ENCODE data around the gene CAMK4. TPM values are rescaled to one million over a fixed set of nuclear protein-coding genes. Genes with fewer than 3 reads are reported as not detected.
"Not testable (repeated sequence)": the region's sequence is repeated elsewhere in the genome, so short reads cannot be mapped to it uniquely, and the experiment has no call there.

Gene CAMK4
- total and polyA plus RNA-seq, 8 donors, result 1.0 to 18.3 (median 14.8) TPM

DNA sequence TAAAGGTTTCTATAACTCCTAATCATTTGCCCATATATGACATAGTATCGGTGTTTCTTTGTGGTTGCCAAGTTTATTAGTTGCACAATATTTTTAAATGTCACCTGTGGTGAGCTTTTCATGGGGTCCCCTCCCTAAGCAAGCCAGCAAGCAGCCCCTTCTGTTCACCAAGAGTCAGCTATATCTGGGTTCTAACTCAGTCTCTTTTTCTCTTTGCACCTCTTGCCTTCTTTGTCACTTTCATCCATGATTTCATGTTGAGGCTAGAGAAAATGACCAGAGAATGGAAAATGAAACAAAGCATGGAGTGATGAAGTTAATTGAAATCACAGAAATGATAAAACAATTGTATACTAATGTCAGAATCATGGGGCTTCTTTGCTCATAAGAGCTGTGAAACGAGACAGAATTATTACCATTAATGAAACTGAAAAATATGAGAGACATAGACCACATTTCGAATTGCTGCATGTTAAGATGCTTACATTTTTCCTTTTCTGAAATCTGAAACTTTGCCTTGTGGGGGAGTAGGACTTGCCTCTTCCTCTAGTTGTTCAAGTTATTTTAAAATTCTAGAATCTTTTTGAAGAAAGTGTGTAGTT, 75.7 kb downstream of the CAMK4 start:
- no peaks in the 10 kb centered on the region for H3K4me1 ChIP-seq
- H3K9me3 ChIP-seq, result peaks cover 0 to 4% of the 10 kb centered on the region in 2 donors
- TF ChIP-seq, protein P1, sequence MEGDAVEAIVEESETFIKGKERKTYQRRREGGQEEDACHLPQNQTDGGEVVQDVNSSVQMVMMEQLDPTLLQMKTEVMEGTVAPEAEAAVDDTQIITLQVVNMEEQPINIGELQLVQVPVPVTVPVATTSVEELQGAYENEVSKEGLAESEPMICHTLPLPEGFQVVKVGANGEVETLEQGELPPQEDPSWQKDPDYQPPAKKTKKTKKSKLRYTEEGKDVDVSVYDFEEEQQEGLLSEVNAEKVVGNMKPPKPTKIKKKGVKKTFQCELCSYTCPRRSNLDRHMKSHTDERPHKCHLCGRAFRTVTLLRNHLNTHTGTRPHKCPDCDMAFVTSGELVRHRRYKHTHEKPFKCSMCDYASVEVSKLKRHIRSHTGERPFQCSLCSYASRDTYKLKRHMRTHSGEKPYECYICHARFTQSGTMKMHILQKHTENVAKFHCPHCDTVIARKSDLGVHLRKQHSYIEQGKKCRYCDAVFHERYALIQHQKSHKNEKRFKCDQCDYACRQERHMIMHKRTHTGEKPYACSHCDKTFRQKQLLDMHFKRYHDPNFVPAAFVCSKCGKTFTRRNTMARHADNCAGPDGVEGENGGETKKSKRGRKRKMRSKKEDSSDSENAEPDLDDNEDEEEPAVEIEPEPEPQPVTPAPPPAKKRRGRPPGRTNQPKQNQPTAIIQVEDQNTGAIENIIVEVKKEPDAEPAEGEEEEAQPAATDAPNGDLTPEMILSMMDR (IDR thresholded peaks at IDR 0.05), result no peak
- intact Hi-C loops (cut with DNase I), result no loop called here
- H3K36me3 ChIP-seq, result no peaks in the 10 kb centered on the region
- no peak for DNase-seq
- no peak overlapping the region for H3K27ac ChIP-seq
- no peak overlapping the region for H3K4me3 ChIP-seq
- H3K27me3 ChIP-seq, result no peaks in the 10 kb centered on the region
- ATAC-seq, result no peak

DNA sequence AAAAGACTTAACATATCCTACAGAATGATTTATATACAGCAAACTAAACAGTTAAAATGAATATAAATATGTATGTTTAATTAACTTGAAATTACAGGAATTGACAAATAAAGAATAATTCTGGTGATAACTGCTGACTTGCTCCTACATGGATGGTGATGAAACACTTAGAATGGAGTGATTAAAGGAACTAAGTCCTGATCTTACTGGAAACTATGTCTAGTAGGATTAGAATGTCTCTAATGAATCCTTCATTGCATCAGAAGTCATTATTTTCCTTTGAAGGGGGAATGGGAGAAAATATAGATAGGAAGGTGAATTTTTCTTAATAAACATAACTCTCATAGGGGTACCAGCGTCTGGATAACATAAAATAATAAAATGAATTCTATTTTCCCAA, 77.1 kb downstream of the CAMK4 start:
- DNase-seq, result no peak
- no peak overlapping the region for H3K4me3 ChIP-seq
- TF ChIP-seq, protein P1 (IDR thresholded peaks at IDR 0.05), result no peak
- ATAC-seq, result no peak
- no peak overlapping the region for H3K27ac ChIP-seq
- H3K27me3 ChIP-seq, result no peaks in the 10 kb centered on the region
- peaks cover 0 to 4% of the 10 kb centered on the region in 2 donors for H3K9me3 ChIP-seq
- intact Hi-C loops (cut with DNase I), result no loop called here
- no peaks in the 10 kb centered on the region for H3K4me1 ChIP-seq
- no peaks in the 10 kb centered on the region for H3K36me3 ChIP-seq

DNA sequence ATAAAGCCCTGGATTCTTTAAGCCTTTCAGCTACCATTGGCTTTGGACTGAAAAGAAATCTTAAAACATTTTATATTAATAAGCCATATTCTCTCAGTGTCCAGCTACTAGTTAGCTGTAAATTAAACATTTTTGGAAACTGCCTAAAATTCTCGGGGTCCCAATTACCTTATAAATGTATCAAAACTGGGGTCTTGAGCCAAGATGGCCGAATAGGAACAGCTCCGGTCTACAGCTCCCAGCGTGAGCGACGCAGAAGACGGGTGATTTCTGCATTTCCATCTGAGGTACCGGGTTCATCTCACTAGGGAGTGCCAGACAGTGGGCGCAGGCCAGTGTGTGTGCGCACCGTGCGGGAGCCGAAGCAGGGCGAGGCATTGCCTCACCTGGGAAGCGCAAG, 77.9 kb downstream of the CAMK4 start:
- intact Hi-C loops (cut with DNase I); H3K36me3 ChIP-seq; H3K9me3 ChIP-seq; H3K4me1 ChIP-seq; ATAC-seq; DNase-seq; H3K4me3 ChIP-seq; H3K27ac ChIP-seq; H3K27me3 ChIP-seq: not testable (repeated sequence)

DNA sequence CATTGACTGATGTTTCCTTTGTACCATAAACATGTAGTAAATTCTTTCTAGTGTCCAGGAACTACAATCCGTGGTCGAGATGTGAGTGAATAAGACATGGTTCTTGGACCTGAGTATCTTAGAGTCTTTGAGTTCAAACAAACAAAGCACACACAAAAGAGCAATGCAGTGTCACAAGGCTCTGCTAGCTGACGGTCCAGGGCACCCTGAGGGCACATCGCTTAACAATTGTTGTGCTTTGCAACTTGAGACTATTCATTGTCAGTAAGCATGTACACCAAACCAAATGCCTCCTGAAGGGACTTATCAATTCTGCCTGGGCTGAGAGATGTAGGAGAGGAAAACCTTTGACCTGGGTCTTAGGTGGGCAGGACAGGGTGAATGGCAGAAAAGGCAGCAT, 84.8 kb downstream of the CAMK4 start:
- H3K36me3 ChIP-seq, result no peaks in the 10 kb centered on the region
- no peaks in the 10 kb centered on the region for H3K27me3 ChIP-seq
- no peaks in the 10 kb centered on the region for H3K4me1 ChIP-seq
- H3K4me3 ChIP-seq, result no peak overlapping the region
- H3K27ac ChIP-seq, result no peak overlapping the region
- ATAC-seq (no peak), DNase-seq (no peak)
- TF ChIP-seq, protein P1 (IDR thresholded peaks at IDR 0.05), result no peak
- intact Hi-C loops (cut with DNase I), result no loop called here
- no peaks in the 10 kb centered on the region for H3K9me3 ChIP-seq

DNA sequence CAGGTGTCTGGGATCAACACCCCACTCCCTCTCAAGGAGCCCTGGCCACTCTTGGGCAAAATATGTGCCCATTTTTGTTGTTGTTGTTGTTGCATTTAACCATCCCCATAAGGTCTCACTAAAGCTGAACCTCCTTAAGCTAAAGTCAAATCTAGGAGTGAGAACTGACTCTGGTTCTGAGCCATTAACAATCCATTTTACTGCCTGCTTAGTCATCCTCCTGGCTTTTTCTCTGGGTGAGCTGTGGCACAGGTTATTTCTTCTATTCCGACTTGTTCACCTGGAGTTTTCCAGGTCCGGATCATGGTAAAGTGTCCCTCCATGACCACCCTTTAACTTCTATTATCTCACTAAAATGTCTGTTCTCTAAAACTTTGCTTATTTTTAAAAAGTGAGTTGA, 85.2 kb downstream of the CAMK4 start:
- Histone ChIP-seq H3K4me1 (no peaks in the 10 kb centered on the region), H3K36me3 (no peaks in the 10 kb centered on the region), H3K27ac (no peak overlapping the region), H3K9me3 (no peaks in the 10 kb centered on the region), H3K27me3 (no peaks in the 10 kb centered on the region), H3K4me3 (no peak overlapping the region)
- DNase-seq (no peak), ATAC-seq (no peak)
- intact Hi-C loops (cut with DNase I), result no loop called here
- TF ChIP-seq, protein P1 (IDR thresholded peaks at IDR 0.05), result no peak
